ENCODE measurements around the gene SYCE3.

The SYCE3 gene

DNA sequence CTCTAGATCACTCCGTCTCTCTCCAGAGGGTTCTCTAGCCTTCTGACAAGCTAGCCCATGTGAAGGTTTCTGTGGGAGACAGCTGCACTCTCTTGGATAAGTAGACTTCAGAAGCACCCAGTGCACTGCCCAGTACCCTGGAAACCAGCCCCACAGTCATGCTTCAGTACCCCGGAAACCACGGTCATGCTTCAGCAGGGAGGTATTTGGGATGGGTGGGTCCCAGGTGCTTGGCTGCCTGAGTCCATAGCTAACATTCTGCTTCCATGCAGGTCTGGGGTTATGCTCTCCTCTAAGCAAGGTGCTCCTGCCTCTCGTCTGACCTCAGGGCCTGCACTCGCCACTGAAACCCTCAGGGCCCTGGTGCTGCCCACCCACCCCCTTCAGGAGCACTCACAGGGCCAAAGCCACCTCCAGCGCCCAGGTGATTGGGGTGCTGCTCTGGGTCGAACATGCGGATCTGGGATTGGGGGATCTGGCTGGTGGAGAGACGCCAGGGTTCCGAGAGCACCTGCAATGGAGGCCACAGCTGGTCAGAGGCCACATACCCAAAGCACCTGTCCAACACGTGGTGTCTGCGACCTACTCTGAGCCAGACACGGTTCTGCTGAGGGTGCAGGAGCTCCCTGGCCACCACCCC, 7.3 kb upstream of the SYCE3 start:
- H3K36me3 ChIP-seq (ENCODE audit: control insufficient read depth in 5 of 5, insufficient read depth in 5 of 5, low read length in 5 of 5): peaks cover 0 to 53% (median 18%) of the 10 kb centered on the region in 5 donors
- no peaks in the 10 kb centered on the region for H3K27me3 ChIP-seq (ENCODE audit: control insufficient read depth in 5 of 5, insufficient read depth in 4 of 5, low read length in 5 of 5)
- H3K9ac ChIP-seq (ENCODE audit: low read length in 5 of 5): peak overlapping the region in 1 of 5 donors; percentile 0
- no peaks in the 10 kb centered on the region for H3K9me3 ChIP-seq (ENCODE audit: control insufficient read depth in 5 of 5, low read length in 5 of 5)
- no peak overlapping the region for H3K4me3 ChIP-seq (ENCODE audit: low read depth in 1 of 5, low read length in 5 of 5)
- H3K4me1 ChIP-seq (ENCODE audit: control insufficient read depth in 5 of 5, insufficient read depth in 5 of 5, low read length in 5 of 5): peaks cover 0 to 36% (median 31%) of the 10 kb centered on the region in 5 donors
- no peak overlapping the region for H3K27ac ChIP-seq (ENCODE audit: low read depth, low read length)

DNA sequence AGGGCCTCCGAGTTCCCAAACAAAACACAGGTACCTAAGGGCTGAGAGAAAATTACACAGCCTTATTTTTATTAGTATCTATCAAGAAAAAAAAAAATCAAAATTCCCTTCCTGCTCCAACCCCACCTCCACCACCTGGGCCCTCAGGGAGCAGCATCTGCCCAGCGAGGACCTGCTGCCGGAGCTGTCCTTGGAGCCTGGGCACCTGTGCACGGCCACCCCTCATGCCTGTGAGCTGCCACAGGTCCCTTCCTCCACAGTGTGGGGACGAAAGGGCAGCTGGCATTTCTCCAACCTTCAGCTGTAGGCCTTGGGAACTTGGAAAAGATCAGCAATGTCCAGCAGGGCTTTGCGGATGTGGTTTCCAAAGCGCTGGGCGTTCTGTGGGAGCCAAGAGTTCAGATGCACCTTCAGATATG, 6.3 kb upstream of the SYCE3 start:
- H3K4me1 ChIP-seq (ENCODE audit: control insufficient read depth in 5 of 5, insufficient read depth in 5 of 5, low read length in 5 of 5): peaks cover 4 to 46% (median 40%) of the 10 kb centered on the region in 5 donors
- no peak overlapping the region for H3K27ac ChIP-seq (ENCODE audit: low read depth, low read length)
- H3K4me3 ChIP-seq (ENCODE audit: low read depth in 1 of 5, low read length in 5 of 5): no peak overlapping the region
- peaks cover 0 to 49% (median 18%) of the 10 kb centered on the region in 5 donors for H3K36me3 ChIP-seq (ENCODE audit: control insufficient read depth in 5 of 5, insufficient read depth in 5 of 5, low read length in 5 of 5)
- H3K27me3 ChIP-seq (ENCODE audit: control insufficient read depth in 5 of 5, insufficient read depth in 4 of 5, low read length in 5 of 5): no peaks in the 10 kb centered on the region
- no peak overlapping the region for H3K9ac ChIP-seq (ENCODE audit: low read length in 5 of 5)
- H3K9me3 ChIP-seq (ENCODE audit: control insufficient read depth in 5 of 5, low read length in 5 of 5): no peaks in the 10 kb centered on the region

DNA sequence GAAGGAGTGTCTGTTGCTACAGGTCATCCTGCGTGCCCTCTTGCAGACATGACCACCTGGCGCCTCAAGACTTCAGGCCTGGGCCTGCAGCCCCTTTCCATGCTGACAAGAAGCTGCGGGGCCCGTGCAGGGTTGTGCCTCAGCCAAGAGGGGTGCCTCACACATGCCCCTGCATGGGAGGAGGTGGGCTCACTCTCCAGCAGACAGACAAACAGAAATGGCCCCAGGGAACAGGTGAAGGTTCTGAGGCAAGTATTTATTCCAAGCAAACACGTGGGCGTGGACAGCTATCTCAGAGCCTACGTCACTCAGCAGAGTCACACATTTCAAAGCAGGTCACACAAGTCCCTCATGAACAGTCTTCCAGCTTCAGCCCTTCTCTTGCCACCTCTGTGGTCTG, 5.9 kb upstream of the SYCE3 start:
- no peak overlapping the region for H3K27ac ChIP-seq (ENCODE audit: low read depth, low read length)
- H3K4me1 ChIP-seq (ENCODE audit: control insufficient read depth in 5 of 5, insufficient read depth in 5 of 5, low read length in 5 of 5): peaks cover 6 to 50% (median 44%) of the 10 kb centered on the region in 5 donors
- no peak overlapping the region for H3K9ac ChIP-seq (ENCODE audit: low read length in 5 of 5)
- H3K9me3 ChIP-seq (ENCODE audit: control insufficient read depth in 5 of 5, low read length in 5 of 5): no peaks in the 10 kb centered on the region
- peaks cover 0 to 47% (median 18%) of the 10 kb centered on the region in 5 donors for H3K36me3 ChIP-seq (ENCODE audit: control insufficient read depth in 5 of 5, insufficient read depth in 5 of 5, low read length in 5 of 5)
- H3K4me3 ChIP-seq (ENCODE audit: low read depth in 1 of 5, low read length in 5 of 5): no peak overlapping the region
- no peaks in the 10 kb centered on the region for H3K27me3 ChIP-seq (ENCODE audit: control insufficient read depth in 5 of 5, insufficient read depth in 4 of 5, low read length in 5 of 5)

DNA sequence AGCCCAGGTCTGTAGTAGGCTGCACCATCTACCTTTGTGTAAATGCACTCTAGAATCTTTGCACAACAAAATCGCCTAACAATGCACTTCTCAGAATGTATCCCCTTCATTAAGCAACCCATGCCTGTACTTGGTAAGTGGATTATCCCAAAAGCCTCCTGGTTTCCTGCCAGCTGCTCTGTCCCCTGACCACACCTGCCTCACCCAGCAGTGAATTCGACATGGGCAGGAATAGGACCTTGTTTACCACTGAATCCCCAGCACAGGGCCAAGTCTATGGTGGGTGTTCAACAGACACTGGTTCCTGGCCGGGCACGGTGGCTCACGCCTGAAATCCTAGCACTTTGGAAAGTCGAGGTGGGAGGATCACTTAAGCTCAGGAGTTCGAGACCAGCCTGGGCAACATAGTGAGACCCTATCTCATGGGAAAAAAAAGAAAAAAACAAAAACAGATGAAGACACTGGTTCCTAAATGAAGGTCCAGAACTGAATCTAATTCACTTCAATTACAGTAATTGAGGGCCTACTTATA, 5.1 kb upstream of the SYCE3 start:
- H3K4me1 ChIP-seq (ENCODE audit: control insufficient read depth in 5 of 5, insufficient read depth in 5 of 5, low read length in 5 of 5): peaks cover 7 to 58% (median 50%) of the 10 kb centered on the region in 5 donors

DNA sequence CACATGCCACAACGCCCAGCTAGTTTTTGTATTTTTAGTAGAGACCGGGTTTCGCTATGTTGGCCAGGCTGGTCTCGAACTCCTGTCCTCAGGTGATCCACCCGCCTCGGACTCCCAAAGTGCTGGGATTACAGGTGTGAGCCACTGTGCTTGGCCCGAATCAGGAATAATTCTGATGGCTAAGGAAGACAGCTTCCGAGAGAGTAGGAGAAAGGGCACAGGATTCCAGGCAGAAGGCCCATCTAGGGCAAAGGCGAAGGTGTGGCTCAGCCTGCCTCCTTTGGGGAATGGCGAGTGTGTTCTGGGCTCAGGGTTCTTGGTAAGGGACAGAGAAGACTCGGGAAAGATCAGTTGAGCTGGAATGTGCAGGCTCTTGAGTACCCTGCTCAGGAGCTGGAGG, 1.6 kb upstream of the SYCE3 start:
- peaks cover 7 to 36% (median 28%) of the 10 kb centered on the region in 5 donors for H3K4me1 ChIP-seq (ENCODE audit: control insufficient read depth in 5 of 5, insufficient read depth in 5 of 5, low read length in 5 of 5)
- peak overlapping the region in 4 of 5 donors; percentile 2 to 98 (median 23) for H3K4me3 ChIP-seq (ENCODE audit: low read depth in 1 of 5, low read length in 5 of 5)
- H3K27me3 ChIP-seq (ENCODE audit: control insufficient read depth in 5 of 5, insufficient read depth in 4 of 5, low read length in 5 of 5): no peaks in the 10 kb centered on the region
- peak overlapping the region in 3 of 5 donors; percentile 88 to 98 (median 94) for H3K9ac ChIP-seq (ENCODE audit: low read length in 5 of 5)
- H3K9me3 ChIP-seq (ENCODE audit: control insufficient read depth in 5 of 5, low read length in 5 of 5): no peaks in the 10 kb centered on the region
- peaks cover 0 to 9% (median 8%) of the 10 kb centered on the region in 5 donors for H3K36me3 ChIP-seq (ENCODE audit: control insufficient read depth in 5 of 5, insufficient read depth in 5 of 5, low read length in 5 of 5)
- H3K27ac ChIP-seq (ENCODE audit: low read depth, low read length): peak overlapping the region; percentile 94

More for the DNA sequence above, 5.1 kb upstream of the SYCE3 start:
- Histone ChIP-seq H3K4me3 (ENCODE audit: low read depth in 1 of 5, low read length in 5 of 5) (no peak overlapping the region), H3K27me3 (ENCODE audit: control insufficient read depth in 5 of 5, insufficient read depth in 4 of 5, low read length in 5 of 5) (no peaks in the 10 kb centered on the region), H3K9ac (ENCODE audit: low read length in 5 of 5) (no peak overlapping the region), H3K27ac (ENCODE audit: low read depth, low read length) (no peak overlapping the region), H3K9me3 (ENCODE audit: control insufficient read depth in 5 of 5, low read length in 5 of 5) (no peaks in the 10 kb centered on the region), H3K36me3 (ENCODE audit: control insufficient read depth in 5 of 5, insufficient read depth in 5 of 5, low read length in 5 of 5) (peaks cover 0 to 39% (median 18%) of the 10 kb centered on the region in 5 donors)

DNA sequence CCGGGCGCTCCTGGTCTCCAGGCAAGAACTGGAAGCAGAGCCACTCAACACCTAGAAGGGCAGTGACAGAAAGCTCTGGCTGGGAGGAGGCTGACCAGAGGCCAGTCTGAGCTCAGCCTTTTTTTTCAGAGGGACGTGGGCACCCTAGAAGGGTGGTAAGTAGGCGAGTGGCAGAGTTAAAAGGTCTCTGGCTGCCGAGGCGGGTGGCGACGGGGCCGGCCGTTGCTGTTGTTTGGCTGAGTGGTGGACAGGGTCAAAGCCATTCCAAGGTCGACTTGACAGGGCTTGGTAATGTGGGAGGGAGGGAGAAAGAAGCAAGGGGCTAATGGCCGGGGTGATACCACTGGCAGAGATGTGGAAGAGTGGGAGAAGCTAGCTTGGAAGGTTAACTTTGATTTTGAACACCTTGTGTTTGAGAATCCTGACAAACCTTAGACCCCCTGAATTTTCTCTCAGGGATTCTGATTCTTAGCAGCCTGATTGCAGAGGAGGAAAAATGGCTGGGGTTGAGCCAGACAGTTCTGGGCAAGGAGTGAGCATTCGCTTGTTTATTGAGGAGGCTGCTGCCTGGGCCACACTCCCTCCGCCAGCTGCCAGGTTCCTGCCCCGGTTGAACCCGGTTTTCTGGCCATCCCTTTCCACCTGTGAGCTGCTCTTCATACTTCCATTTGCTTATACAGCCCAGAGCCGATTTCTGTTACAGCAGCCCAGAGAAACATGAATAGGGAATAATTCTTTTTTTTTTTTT, 868 bp upstream of the SYCE3 start:
- H3K4me3 ChIP-seq (ENCODE audit: low read depth in 1 of 5, low read length in 5 of 5): peak overlapping the region; percentile 87 to 98 (median 94)
- H3K9ac ChIP-seq (ENCODE audit: low read length in 5 of 5): peak overlapping the region; percentile 87 to 98 (median 90)
- H3K36me3 ChIP-seq (ENCODE audit: control insufficient read depth in 5 of 5, insufficient read depth in 5 of 5, low read length in 5 of 5): peaks cover 0 to 4% (median 2%) of the 10 kb centered on the region in 5 donors
- peaks cover 7 to 29% (median 25%) of the 10 kb centered on the region in 5 donors for H3K4me1 ChIP-seq (ENCODE audit: control insufficient read depth in 5 of 5, insufficient read depth in 5 of 5, low read length in 5 of 5)
- H3K27me3 ChIP-seq (ENCODE audit: control insufficient read depth in 5 of 5, insufficient read depth in 4 of 5, low read length in 5 of 5): no peaks in the 10 kb centered on the region
- H3K27ac ChIP-seq (ENCODE audit: low read depth, low read length): peak overlapping the region; percentile 94
- no peaks in the 10 kb centered on the region for H3K9me3 ChIP-seq (ENCODE audit: control insufficient read depth in 5 of 5, low read length in 5 of 5)

DNA sequence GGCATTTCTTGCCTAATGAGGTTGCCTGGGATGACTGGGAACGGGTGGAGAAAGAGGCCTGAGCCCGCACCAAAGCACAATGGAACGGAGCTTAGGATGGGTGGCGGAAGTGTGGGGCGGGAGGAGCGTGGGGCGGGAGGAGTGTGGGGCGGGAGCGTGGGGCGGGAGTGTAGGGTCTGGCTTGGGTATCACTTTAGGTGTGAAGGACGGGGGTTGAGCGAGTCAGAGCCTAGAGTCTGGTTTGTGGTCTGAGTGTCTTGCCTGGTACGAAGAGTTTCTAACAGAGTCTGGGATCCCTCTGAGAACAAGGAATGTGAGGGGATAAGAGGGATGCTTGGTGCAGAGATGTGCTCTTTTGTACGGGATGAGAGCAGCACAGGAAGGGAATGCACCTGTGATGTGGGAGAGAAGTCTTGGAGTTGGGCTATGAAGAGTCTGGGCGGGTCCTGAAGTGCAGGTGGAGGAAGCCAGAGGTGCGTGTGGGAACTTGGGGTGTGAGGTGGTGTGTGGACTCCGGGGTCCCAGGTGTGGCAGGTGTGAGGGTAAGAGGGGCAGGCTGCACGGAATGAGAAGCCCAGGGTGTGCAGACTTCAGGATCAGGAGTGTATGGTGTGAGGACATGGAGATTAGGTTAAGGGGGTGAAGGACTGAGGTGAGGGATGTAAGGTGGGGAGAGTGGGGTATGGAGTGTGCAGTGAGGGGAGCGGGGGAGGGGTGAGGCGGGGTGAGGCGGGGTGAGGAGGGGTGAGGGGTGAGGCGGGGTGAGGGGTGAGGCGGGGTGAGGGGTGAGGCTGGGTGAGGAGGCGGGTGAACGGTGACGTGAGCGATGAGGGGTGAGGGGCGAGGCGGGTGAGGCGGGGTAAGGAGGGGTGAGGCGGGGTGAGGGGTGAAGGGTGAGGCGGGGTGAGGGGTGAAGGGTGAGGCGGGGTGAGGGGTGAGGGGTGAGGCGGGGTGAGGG, 1.0 kb downstream of the SYCE3 start:
- Histone ChIP-seq H3K36me3 (ENCODE audit: control insufficient read depth in 5 of 5, insufficient read depth in 5 of 5, low read length in 5 of 5) (no peaks in the 10 kb centered on the region), H3K9ac (ENCODE audit: low read length in 5 of 5) (no peak overlapping the region), H3K27ac (ENCODE audit: low read depth, low read length) (no peak overlapping the region), H3K4me1 (ENCODE audit: control insufficient read depth in 5 of 5, insufficient read depth in 5 of 5, low read length in 5 of 5) (peaks cover 7 to 28% (median 25%) of the 10 kb centered on the region in 5 donors), H3K4me3 (ENCODE audit: low read depth in 1 of 5, low read length in 5 of 5) (no peak overlapping the region), H3K9me3 (ENCODE audit: control insufficient read depth in 5 of 5, low read length in 5 of 5) (no peaks in the 10 kb centered on the region), H3K27me3 (ENCODE audit: control insufficient read depth in 5 of 5, insufficient read depth in 4 of 5, low read length in 5 of 5) (no peaks in the 10 kb centered on the region)

DNA sequence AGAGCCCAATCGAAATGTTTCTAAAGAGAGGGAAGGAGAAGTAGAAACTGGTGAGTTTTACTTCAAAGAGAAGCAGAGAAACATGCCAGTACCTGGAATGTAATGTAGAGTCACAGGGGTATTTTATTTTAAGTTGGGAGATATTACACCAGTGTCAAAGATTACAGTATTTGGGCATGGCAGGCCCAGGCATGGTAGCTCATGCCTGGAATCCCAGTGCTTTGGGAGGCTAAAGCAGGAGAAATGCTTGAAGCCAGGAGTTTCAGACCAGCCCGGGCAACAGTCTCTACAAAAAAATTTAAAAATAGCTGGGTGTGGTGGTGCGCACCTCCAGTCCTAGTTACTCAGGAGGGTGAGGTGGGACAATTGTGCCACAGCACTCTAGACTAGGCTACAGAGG, 2.7 kb downstream of the SYCE3 start:
- Histone ChIP-seq H3K9me3 (ENCODE audit: control insufficient read depth in 5 of 5, low read length in 5 of 5) (no peaks in the 10 kb centered on the region), H3K27ac (ENCODE audit: low read depth, low read length) (no peak overlapping the region), H3K9ac (ENCODE audit: low read length in 5 of 5) (no peak overlapping the region), H3K27me3 (ENCODE audit: control insufficient read depth in 5 of 5, insufficient read depth in 4 of 5, low read length in 5 of 5) (no peaks in the 10 kb centered on the region), H3K4me1 (ENCODE audit: control insufficient read depth in 5 of 5, insufficient read depth in 5 of 5, low read length in 5 of 5) (peaks cover 7 to 22% (median 20%) of the 10 kb centered on the region in 5 donors), H3K36me3 (ENCODE audit: control insufficient read depth in 5 of 5, insufficient read depth in 5 of 5, low read length in 5 of 5) (no peaks in the 10 kb centered on the region), H3K4me3 (ENCODE audit: low read depth in 1 of 5, low read length in 5 of 5) (no peak overlapping the region)

DNA sequence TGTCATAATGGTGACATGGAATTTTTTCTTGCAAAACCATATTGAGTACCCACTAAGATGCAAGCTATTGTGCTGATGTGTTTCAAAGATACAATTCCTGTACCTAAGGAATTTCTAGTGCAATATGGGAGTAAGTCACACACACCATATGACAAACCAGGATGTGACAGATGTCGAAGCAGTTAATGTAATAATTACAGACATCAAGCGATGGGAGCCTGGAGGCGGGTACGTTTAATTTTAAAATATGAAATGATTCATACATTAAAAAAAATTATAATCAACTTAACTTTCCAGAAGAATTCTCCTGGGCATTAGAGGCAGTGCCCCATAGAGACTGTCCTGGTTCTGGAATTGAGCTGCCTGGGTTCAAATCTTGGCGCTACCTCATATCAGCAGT, 6.0 kb downstream of the SYCE3 start:
- Histone ChIP-seq H3K9me3 (ENCODE audit: control insufficient read depth in 5 of 5, low read length in 5 of 5) (no peaks in the 10 kb centered on the region), H3K27me3 (ENCODE audit: control insufficient read depth in 5 of 5, insufficient read depth in 4 of 5, low read length in 5 of 5) (no peaks in the 10 kb centered on the region), H3K4me1 (ENCODE audit: control insufficient read depth in 5 of 5, insufficient read depth in 5 of 5, low read length in 5 of 5) (no peaks in the 10 kb centered on the region), H3K4me3 (ENCODE audit: low read depth in 1 of 5, low read length in 5 of 5) (no peak overlapping the region), H3K27ac (ENCODE audit: low read depth, low read length) (no peak overlapping the region), H3K36me3 (ENCODE audit: control insufficient read depth in 5 of 5, insufficient read depth in 5 of 5, low read length in 5 of 5) (no peaks in the 10 kb centered on the region), H3K9ac (ENCODE audit: low read length in 5 of 5) (no peak overlapping the region)
